Measurements from ENCODE around the gene IL17REL.

GRCh38 chr22:49973018-49973961 lies 39.3 kb downstream of the IL17REL start:
- TF ChIP-seq POLR2A (IDR thresholded peaks at IDR 0.05) (no peak), CTCF (IDR thresholded peaks at IDR 0.05) (no peak)

All from lower leg skin (tissue), 3 donors.